AG04450 (cell line): Measurements from ENCODE around the gene DTNBP1. TPM values are rescaled to one million over a fixed set of nuclear protein-coding genes. Genes with fewer than 3 reads are reported as not detected.

Experiments used
- CTCF ChIA-PET: fragments of 300-600, 350-600 bp; formaldehyde crosslinking; extraction: SDS; loops from one replicate; lab custom pipeline; 2022; ENCODE audit warnings: antibody characterized with exemption, inconsistent platforms; lab: Charles Lee
- POLR2A ChIA-PET: fragments of 350-600 bp; formaldehyde crosslinking; extraction: SDS; loops from one replicate; lab custom pipeline; 2021; ENCODE audit warnings: antibody characterized with exemption, inconsistent platforms; lab: Yijun Ruan, JAX
- DNase-seq: peaks from one replicate; pipeline ENCODE4 v3.0.0-alpha.2; 2011; ENCODE audit warnings: low read depth, low spot score
- H3K27ac ChIP-seq: one replicate; pipeline ENCODE4 v1.5.1; 2012; ENCODE audit warnings: low read depth, low read length, control low read depth
- H3K27me3 ChIP-seq: one replicate; pipeline ENCODE4 v1.6.0; 2012; ENCODE audit warnings: low read length; ENCODE audit not compliant: control insufficient read depth, insufficient read depth
- H3K4me3 ChIP-seq: 2 replicates; pipeline ENCODE4 v1.5.1; 2011; ENCODE audit warnings: mild to moderate bottlenecking, low read depth, low read length, control low read depth
- H3K9me3 ChIP-seq: 2 replicates; pipeline ENCODE4 v1.5.1; 2012; ENCODE audit warnings: low read length; ENCODE audit not compliant: control insufficient read depth, insufficient read depth
- polyA plus RNA-seq: library from polyadenylated mRNA; depleted of rRNA; stranded (reverse); fragments of >200 nt; gene quantifications from 2 replicates; pipeline ENCODE4 v1.2.3, GENCODE V29; 2011
- TF ChIP-seq, protein P1 (sequence below): IDR thresholded peaks from 2 replicates; pipeline ENCODE4 v1.5.1; 2011; ENCODE audit warnings: low read depth, low read length, control low read depth, inconsistent platforms

DTNBP1 gene
- polyA plus RNA-seq, 1 experiment = 15.2 TPM

DNA sequence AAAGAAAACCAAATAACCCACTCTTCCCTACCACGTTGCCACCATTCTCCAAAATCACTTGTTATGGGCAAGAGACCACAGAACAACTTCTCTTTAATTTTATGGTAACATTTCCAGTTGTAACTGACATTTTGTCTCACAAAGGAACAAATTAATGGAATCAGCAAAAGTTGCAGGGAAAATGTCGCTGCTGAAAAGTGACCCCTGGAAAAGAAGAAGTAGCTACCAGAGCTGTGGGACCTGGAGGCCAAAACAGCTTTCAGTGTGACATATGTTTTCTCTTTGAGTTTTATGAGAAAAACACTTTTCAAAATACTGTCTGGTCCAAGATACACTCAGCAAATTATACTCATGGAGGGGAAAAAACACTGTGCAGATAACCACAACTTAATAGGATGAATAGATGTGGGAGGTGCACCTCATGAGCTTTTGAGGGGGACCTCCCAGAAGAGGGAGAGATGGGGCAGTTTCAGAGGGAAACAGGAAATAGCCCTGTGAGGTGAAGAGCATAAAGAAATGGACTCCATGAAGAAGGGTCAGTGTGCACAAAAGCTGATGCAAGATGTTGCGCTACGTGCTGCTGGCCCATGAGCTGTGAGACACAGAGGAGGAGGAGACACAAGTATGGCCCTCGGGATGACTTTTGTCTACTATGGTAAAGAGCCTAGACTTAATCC, 87.3 kb downstream of the DTNBP1 start:
- ChIA-PET CTCF (no interaction called here), POLR2A (interaction anchor here (0.7 kb wide), 1 partner anchor 15 kb away, joined by 4 read pairs; no protein-coding TSS in a partner anchor)
- no peak overlapping the region for H3K27ac ChIP-seq
- H3K9me3 ChIP-seq = peaks cover 3% of the 10 kb centered on the region; the same call in 1 of the 2 replicates
- H3K27me3 ChIP-seq = no peaks in the 10 kb centered on the region
- TF ChIP-seq, protein P1, sequence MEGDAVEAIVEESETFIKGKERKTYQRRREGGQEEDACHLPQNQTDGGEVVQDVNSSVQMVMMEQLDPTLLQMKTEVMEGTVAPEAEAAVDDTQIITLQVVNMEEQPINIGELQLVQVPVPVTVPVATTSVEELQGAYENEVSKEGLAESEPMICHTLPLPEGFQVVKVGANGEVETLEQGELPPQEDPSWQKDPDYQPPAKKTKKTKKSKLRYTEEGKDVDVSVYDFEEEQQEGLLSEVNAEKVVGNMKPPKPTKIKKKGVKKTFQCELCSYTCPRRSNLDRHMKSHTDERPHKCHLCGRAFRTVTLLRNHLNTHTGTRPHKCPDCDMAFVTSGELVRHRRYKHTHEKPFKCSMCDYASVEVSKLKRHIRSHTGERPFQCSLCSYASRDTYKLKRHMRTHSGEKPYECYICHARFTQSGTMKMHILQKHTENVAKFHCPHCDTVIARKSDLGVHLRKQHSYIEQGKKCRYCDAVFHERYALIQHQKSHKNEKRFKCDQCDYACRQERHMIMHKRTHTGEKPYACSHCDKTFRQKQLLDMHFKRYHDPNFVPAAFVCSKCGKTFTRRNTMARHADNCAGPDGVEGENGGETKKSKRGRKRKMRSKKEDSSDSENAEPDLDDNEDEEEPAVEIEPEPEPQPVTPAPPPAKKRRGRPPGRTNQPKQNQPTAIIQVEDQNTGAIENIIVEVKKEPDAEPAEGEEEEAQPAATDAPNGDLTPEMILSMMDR = no peak
- no peak overlapping the region for H3K4me3 ChIP-seq
- no peak for DNase-seq

DNA sequence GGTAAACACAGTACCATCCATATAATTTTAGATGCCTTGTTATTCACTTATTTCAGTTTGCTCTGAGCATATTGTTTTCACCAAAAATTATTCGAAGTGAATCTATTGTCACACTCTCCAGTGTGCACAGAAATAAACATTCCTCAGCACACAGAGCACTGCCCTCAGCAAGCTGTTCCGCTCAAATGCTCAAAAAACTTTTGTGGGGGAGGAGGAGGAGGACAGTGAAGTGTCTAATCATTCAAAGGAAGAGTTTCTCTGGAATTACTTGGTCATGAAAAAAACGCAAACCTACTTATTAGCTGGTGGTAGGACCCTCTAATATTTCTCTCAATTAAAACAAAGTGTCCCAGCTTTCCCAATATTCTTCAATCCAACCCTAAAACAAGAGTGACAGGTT, 88.3 kb downstream of the DTNBP1 start:
- Histone ChIP-seq H3K4me3 (no peak overlapping the region), H3K27ac (no peak overlapping the region), H3K27me3 (no peaks in the 10 kb centered on the region), H3K9me3 (peaks cover 3% of the 10 kb centered on the region; the same call in 1 of the 2 replicates)
- ChIA-PET POLR2A (no interaction called here), CTCF (no interaction called here)
- TF ChIP-seq, protein P1 = no peak
- no peak for DNase-seq

DNA sequence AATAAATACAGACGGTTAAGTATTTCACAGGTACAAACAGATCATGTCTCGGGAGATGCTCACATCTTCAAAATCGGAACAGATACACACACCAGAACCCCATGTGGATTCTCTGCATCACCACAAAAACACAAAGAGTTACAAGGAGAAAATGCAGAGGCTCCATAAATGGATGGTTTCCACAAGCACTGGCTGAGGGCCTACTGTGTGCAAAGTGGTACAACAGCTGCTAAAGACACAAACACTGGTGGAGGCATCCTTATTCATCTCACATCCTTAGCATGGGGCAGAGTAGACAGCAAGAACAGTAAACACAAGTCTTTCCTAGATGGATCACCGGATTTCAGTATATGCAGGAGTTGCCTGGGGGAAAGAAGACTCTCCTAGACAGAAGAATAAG, 88.8 kb downstream of the DTNBP1 start:
- peaks cover 3% of the 10 kb centered on the region; the same call in 1 of the 2 replicates for H3K9me3 ChIP-seq
- H3K4me3 ChIP-seq = no peak overlapping the region
- CTCF ChIA-PET = no interaction called here
- DNase-seq = no peak
- TF ChIP-seq, protein P1 = no peak
- no peaks in the 10 kb centered on the region for H3K27me3 ChIP-seq
- no peak overlapping the region for H3K27ac ChIP-seq
- POLR2A ChIA-PET = no interaction called here

DNA sequence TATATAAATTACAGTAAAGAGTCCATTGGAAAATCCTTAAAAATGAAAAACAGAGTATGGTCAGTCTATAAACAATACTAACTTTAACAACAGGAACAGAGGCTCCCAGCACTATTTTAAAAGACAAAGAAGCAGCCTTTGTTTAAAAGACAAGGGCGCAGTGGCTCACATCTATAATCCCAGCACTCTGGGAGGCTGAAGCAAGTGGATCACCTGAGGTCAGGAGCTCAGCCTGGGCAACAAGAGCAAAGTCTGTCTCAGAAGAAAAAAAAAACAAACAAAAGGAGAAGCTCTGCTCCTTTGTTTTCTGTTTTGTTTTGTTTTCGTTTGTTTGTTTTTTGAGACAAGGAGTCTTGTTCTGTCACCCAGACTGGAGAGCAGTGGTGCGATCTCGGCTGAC, 89.4 kb downstream of the DTNBP1 start:
- Histone ChIP-seq H3K9me3 (peaks cover 3% of the 10 kb centered on the region; the same call in 1 of the 2 replicates), H3K27me3 (no peaks in the 10 kb centered on the region), H3K27ac (no peak overlapping the region), H3K4me3 (no peak overlapping the region)
- POLR2A ChIA-PET = no interaction called here
- TF ChIP-seq, protein P1 = no peak
- CTCF ChIA-PET = no interaction called here
- no peak for DNase-seq

DNA sequence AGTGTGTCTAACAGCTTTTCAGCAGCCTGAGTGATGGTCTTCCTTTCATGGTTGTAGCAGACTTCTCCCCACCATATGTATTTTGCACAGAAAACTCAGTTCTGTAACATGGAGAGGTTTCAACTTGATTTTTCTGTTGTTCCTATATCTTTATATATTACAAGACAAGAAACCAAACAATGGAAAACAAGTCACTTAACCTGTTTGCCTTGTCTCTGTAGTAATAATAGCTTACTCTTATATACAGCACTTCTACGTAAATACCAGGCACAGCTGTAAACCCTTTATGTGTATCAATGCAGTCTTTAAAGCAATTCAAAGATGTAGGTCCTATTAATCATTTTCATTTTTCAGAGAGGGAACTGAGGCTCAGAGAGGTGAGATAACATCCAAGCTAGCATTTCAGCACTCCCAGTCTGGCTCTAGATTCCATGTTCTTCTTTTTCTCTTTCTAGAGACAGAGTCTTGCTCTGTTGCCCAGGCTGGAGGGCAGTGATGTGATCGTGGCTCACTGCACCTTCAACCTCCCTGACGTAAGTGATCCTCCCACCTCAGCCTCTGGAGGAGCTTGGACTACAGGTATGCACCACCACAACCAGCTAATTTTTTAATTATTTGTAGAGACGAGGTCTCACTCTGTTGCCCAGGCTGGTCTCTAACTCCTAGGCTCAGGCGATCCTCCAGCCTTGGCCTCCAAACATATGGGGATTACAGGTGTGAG, 90.4 kb downstream of the DTNBP1 start:
- CTCF ChIA-PET = no interaction called here
- TF ChIP-seq, protein P1 = no peak
- POLR2A ChIA-PET = no interaction called here
- DNase-seq = no peak
- H3K27ac ChIP-seq = no peak overlapping the region
- H3K9me3 ChIP-seq = peaks cover 3% of the 10 kb centered on the region; the same call in 1 of the 2 replicates
- no peaks in the 10 kb centered on the region for H3K27me3 ChIP-seq
- no peak overlapping the region for H3K4me3 ChIP-seq
